HepG2 (cell line): ENCODE measurements around the gene PPRC1. TPM values are rescaled to one million over a fixed set of nuclear protein-coding genes. Genes with fewer than 3 reads are reported as not detected.

Experiments used
- ADNP ChIP-seq: sonication (generic); formaldehyde crosslinking; IDR thresholded peaks from 2 replicates; pipeline ENCODE4 v1.4.0; 2020; ENCODE audit warnings: missing genetic modification reagents
- AFF4 ChIP-seq: sonication (generic); formaldehyde crosslinking; IDR thresholded peaks from 2 replicates; pipeline ENCODE4 v1.4.0; 2020; ENCODE audit warnings: missing genetic modification reagents
- ATM ChIP-seq: fragments of 450-650 bp; IDR thresholded peaks from 2 replicates; pipeline ENCODE4 v1.7.1; 2017; ENCODE audit warnings: mild to moderate bottlenecking, borderline replicate concordance
- CC2D1A ChIP-seq: sonication (generic); formaldehyde crosslinking; IDR thresholded peaks from 2 replicates; pipeline ENCODE4 v1.8.1; 2023; ENCODE audit warnings: mild to moderate bottlenecking, missing genetic modification reagents
- CENPBD1 ChIP-seq: sonication (generic); formaldehyde crosslinking; IDR thresholded peaks from 2 replicates; pipeline ENCODE4 v1.8.0; 2022; ENCODE audit warnings: missing genetic modification reagents, low read depth, mild to moderate bottlenecking, borderline replicate concordance
- KDM6A ChIP-seq: IDR thresholded peaks from 2 replicates; pipeline ENCODE4 v1.6.1; 2016; ENCODE audit warnings: low read depth
- KMT2B ChIP-seq: IDR thresholded peaks from 2 replicates; pipeline ENCODE4 v1.6.1; 2016; ENCODE audit warnings: missing genetic modification reagents, missing compliant biosample characterization
- MED8 ChIP-seq: sonication (generic); formaldehyde crosslinking; IDR thresholded peaks from 2 replicates; pipeline ENCODE4 v1.8.1; 2023; ENCODE audit warnings: mild to moderate bottlenecking, missing genetic modification reagents; ENCODE audit not compliant: insufficient replicate concordance
- NFKBIZ ChIP-seq: IDR thresholded peaks from 2 replicates; pipeline ENCODE4 v1.6.1; 2018; ENCODE audit warnings: missing genetic modification reagents, missing compliant biosample characterization
- NONO ChIP-seq, 2 experiments: fragments of 450-650 bp in 1 of 2; sonication (generic) in 1 of 2; formaldehyde crosslinking in 1 of 2; IDR thresholded peaks in 1 of 2; conservative IDR thresholded peaks in 1 of 2; 2 replicates each; pipeline versions ENCODE4 v1.6.1 to v1.8.0; 2017 to 2022; ENCODE audit warnings: mild to moderate bottlenecking in 1 of 2, missing genetic modification reagents in 1 of 2, moderate library complexity in 1 of 2
- PREB ChIP-seq: sonication (generic); formaldehyde crosslinking; IDR thresholded peaks from 2 replicates; pipeline ENCODE4 v1.4.0; 2020; ENCODE audit warnings: missing genetic modification reagents
- THYN1 ChIP-seq: sonication (generic); formaldehyde crosslinking; IDR thresholded peaks from 2 replicates; pipeline ENCODE4 v1.8.1; 2023; ENCODE audit warnings: low read depth, mild to moderate bottlenecking, moderate library complexity, missing genetic modification reagents, borderline replicate concordance
- ZFP62 ChIP-seq: sonication (generic); formaldehyde crosslinking; IDR thresholded peaks from 2 replicates; pipeline ENCODE4 v1.4.0; 2020; ENCODE audit warnings: missing genetic modification reagents
- ZNF484 ChIP-seq: sonication (generic); formaldehyde crosslinking; IDR thresholded peaks from 2 replicates; pipeline ENCODE4 v1.5.1; 2020; ENCODE audit warnings: mild to moderate bottlenecking, low read depth, missing genetic modification reagents, borderline replicate concordance
- ZNF564 ChIP-seq: sonication (generic); formaldehyde crosslinking; IDR thresholded peaks from 2 replicates; pipeline ENCODE4 v1.8.1; 2023; ENCODE audit warnings: mild to moderate bottlenecking, missing genetic modification reagents
- ZNF629 ChIP-seq: sonication (generic); formaldehyde crosslinking; conservative IDR thresholded peaks from 2 replicates; pipeline ENCODE4 v1.5.0; 2020; ENCODE audit warnings: missing genetic modification reagents
- polyA plus RNA-seq, 8 experiments: library from polyadenylated mRNA; depleted of rRNA in 3 of 8; stranded (reverse) in 7 of 8; unstranded in 1 of 8; fragments of >200 nt; fragmentation: Illumina TruSeq in 4 of 8; extraction: Trizol in 4 of 8; gene quantifications; 2 replicates each; pipeline versions ENCODE4 v1.2.1 to v1.2.3, GENCODE V29; 2011 to 2016; ENCODE audit warnings: low read depth in 4 of 8, missing spikeins in 1 of 8, mixed read lengths in 1 of 8; ENCODE audit not compliant: insufficient read depth in 1 of 8
- total RNA-seq, 5 experiments: library from RNA; depleted of rRNA; stranded (reverse); fragments of >200 nt; fragmentation: Illumina TruSeq; extraction: Trizol; gene quantifications; 2 replicates each; pipeline ENCODE4 v1.2.3, GENCODE V29; 2016; ENCODE audit warnings: low read depth in 1 of 5
- TF ChIP-seq, protein P1 (sequence below): sonication (generic); formaldehyde crosslinking; IDR thresholded peaks from 2 replicates; pipeline ENCODE4 v1.8.0; 2022; ENCODE audit warnings: missing genetic modification reagents, mild to moderate bottlenecking, borderline replicate concordance
- TF ChIP-seq, protein P2 (sequence below): sonication (generic); formaldehyde crosslinking; IDR thresholded peaks from 2 replicates; pipeline ENCODE4 v1.8.0; 2022; ENCODE audit warnings: mild to moderate bottlenecking, missing genetic modification reagents; ENCODE audit not compliant: insufficient replicate concordance

Gene PPRC1
- total and polyA plus RNA-seq, 2 of the 13 experiments (the other 11 are each of a cell fraction or from before 2014, with no cell fraction given): 18.7 to 24.2 TPM

GRCh38 chr10:102151774-102152544, 19.1 kb downstream of the PPRC1 start, which contains the start of gene NOLC1 (continued):
- TF ChIP-seq, protein P1, sequence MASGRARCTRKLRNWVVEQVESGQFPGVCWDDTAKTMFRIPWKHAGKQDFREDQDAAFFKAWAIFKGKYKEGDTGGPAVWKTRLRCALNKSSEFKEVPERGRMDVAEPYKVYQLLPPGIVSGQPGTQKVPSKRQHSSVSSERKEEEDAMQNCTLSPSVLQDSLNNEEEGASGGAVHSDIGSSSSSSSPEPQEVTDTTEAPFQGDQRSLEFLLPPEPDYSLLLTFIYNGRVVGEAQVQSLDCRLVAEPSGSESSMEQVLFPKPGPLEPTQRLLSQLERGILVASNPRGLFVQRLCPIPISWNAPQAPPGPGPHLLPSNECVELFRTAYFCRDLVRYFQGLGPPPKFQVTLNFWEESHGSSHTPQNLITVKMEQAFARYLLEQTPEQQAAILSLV: peak; percentile 89; the same call in 1 of the 2 replicates
- TF ChIP-seq NONO (IDR thresholded peaks at IDR 0.05) (no peak), NONO (CRISPR knock-in tag; conservative IDR thresholded peaks at IDR 0.05) (peak; percentile 96), AFF4 (CRISPR knock-in tag) (no peak), KDM6A (CRISPR knock-in tag) (no peak), ATM (no peak), NFKBIZ (peak; percentile 20; the same call in 1 of the 2 replicates), CC2D1A (CRISPR knock-in tag) (0 out of 2 replicates have a peak, but pooled peaks have one; percentile 90), ZNF484 (CRISPR knock-in tag) (no peak), ADNP (CRISPR knock-in tag) (no peak), THYN1 (CRISPR knock-in tag) (no peak), ZNF564 (CRISPR knock-in tag) (no peak), ZNF629 (CRISPR knock-in tag) (0 out of 2 replicates have a peak, but pooled peaks have one; percentile 6), CENPBD1 (CRISPR knock-in tag) (no peak), KMT2B (CRISPR knock-in tag) (peak; percentile 84), ZFP62 (CRISPR knock-in tag) (no peak), MED8 (no peak), PREB (CRISPR knock-in tag) (0 out of 2 replicates have a peak, but pooled peaks have one; percentile 61)
- TF ChIP-seq, protein P2, sequence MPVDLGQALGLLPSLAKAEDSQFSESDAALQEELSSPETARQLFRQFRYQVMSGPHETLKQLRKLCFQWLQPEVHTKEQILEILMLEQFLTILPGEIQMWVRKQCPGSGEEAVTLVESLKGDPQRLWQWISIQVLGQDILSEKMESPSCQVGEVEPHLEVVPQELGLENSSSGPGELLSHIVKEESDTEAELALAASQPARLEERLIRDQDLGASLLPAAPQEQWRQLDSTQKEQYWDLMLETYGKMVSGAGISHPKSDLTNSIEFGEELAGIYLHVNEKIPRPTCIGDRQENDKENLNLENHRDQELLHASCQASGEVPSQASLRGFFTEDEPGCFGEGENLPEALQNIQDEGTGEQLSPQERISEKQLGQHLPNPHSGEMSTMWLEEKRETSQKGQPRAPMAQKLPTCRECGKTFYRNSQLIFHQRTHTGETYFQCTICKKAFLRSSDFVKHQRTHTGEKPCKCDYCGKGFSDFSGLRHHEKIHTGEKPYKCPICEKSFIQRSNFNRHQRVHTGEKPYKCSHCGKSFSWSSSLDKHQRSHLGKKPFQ (CRISPR knock-in tag): peak; percentile 84
